ENCODE data around the gene ITGB4.
"Not testable (repeated sequence)": the region's sequence is repeated elsewhere in the genome, so short reads cannot be mapped to it uniquely, and the experiment has no call there.

The ITGB4 gene

DNA sequence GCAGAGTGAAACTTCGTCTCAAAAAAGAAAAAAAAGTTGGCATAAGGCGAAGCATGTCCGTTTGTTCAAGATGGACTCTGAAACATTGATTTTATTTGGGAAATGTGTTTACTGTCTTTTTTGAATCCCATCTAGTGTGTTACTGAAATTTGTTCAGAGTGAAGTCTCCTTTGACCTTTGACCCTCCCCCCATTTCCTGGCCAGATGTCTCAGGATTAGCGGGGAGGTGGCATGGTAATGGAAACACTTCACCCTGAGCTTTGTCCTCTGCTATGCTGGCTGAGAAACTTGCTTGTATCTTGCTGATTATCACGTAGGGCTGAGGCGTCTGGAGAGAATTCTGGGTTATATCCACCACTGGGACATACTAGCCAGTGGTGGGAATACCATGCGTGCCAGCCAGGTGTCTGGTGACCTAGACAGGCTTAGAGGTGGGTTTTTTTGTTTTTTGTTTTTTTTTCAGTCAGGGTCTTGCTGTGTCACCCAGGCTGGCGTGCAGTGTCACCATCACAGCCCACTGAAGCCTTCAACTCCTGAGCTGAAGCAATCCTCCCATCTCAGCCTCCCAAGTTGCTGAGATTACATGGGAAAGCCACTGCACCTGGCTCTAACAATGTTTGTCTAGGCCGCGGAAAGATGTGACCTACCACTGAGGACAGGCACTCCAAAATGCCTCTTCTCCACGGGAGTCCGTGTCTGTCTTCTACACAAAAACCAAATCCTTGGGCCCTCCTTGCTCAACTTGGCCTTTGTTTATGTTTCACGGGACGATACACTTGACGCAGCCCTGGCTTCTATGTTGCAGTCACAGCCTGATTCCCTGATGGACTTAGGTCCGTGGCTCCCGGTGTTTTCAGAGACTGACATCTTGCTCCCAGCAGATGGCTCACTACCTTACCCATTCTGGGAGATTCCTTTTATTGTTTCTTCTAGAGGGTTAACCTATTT is 50.3 kb downstream of the ITGB4 start:
- Mint-ChIP-seq H3K4me1 (ENCODE audit: low read depth) (peaks cover 14% of the 10 kb centered on the region), H3K27me3 (peaks cover 2% of the 10 kb centered on the region), H3K36me3 (ENCODE audit: low read depth) (peaks cover 24% of the 10 kb centered on the region), H3K27ac (no peak overlapping the region), H3K9me3 (no peaks in the 10 kb centered on the region), H3K4me3 (no peak overlapping the region)
- intact Hi-C loops (cut with micrococcal nuclease) = no loop called here

DNA sequence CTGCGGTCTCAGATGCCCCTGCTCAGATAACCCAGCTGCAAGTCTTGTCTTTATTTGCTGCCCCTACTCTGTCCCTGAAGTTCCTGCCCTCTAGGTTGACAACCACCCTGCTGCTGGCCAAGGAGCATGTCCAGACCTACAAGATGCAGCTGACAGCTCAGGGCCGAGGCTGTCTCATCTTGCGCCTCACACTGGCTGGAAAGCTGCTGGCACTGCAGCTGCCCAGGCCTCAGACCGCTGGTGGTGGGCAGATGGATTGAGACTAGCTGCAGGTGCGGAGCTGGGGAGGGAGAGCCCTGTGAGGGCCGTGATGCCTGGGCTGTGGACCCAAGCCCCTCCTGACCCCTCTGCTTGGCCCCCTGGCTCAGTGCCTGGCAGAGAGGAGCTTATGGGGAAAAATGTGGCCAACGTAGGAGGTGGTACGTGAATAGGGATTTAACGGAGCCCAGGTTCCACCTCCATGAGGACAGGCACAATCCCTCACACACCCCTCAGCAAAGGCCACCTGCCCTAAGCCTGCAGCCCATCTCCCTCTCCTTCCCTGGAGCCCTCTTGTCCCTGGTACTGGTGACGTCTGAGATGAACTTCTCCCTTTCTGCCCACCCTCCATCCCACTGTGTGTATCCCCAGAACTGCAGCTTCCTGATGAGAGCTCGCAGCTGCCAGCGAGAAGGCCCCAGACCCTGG is 52.0 kb downstream of the ITGB4 start:
- Mint-ChIP-seq H3K4me1 (ENCODE audit: low read depth) (peaks cover 20% of the 10 kb centered on the region), H3K36me3 (ENCODE audit: low read depth) (peaks cover 40% of the 10 kb centered on the region), H3K9me3 (no peaks in the 10 kb centered on the region), H3K27me3 (no peaks in the 10 kb centered on the region), H3K27ac (no peak overlapping the region), H3K4me3 (no peak overlapping the region)
- intact Hi-C loops (cut with micrococcal nuclease) = no loop called here

- no peak overlapping the region for H3K4me3 Mint-ChIP-seq
- H3K9me3 Mint-ChIP-seq = no peaks in the 10 kb centered on the region
- H3K36me3 Mint-ChIP-seq (ENCODE audit: low read depth) = peaks cover 47% of the 10 kb centered on the region
- no peak overlapping the region for H3K27ac Mint-ChIP-seq
- H3K27me3 Mint-ChIP-seq = no peaks in the 10 kb centered on the region
- peaks cover 20% of the 10 kb centered on the region for H3K4me1 Mint-ChIP-seq (ENCODE audit: low read depth)
- intact Hi-C loops (cut with micrococcal nuclease) = no loop called here
Observed at GRCh38 chr17:75773808-75774470, 52.7 kb downstream of the ITGB4 start.

DNA sequence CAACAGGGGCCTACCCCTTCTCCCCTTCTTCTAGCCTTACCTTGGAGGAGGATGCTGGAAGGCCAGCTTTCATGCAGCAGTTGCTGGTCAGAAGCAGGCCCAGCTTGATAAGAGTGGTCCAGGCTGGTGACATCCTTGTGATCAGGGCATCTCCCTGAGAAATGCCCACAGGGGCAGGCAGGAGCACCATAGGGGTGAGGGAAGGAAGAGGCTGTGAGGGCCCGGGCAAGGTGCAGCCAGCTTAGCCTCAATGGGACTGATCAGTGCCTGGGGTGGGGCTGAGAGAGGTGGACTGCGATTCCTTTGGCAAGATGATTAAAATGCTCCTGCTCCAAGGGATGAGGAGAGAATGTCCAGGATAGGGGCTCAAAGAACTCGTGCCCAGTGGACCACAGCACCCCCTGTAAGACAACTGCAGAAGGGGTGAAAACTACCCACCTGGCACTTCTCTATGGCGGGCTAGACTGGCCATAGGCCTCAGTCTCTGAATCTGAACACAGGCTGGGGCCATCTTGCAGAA is 53.3 kb downstream of the ITGB4 start:
- no peaks in the 10 kb centered on the region for H3K27me3 Mint-ChIP-seq
- intact Hi-C loops (cut with micrococcal nuclease) = no loop called here
- H3K9me3 Mint-ChIP-seq = no peaks in the 10 kb centered on the region
- H3K4me1 Mint-ChIP-seq (ENCODE audit: low read depth) = peaks cover 20% of the 10 kb centered on the region
- no peak overlapping the region for H3K27ac Mint-ChIP-seq
- peaks cover 53% of the 10 kb centered on the region for H3K36me3 Mint-ChIP-seq (ENCODE audit: low read depth)
- no peak overlapping the region for H3K4me3 Mint-ChIP-seq

GRCh38 chr17:75774991-75775668 is 53.9 kb downstream of the ITGB4 start:
- intact Hi-C loops (cut with micrococcal nuclease) = no loop called here
- Mint-ChIP-seq H3K4me1 (ENCODE audit: low read depth) (peaks cover 20% of the 10 kb centered on the region), H3K36me3 (ENCODE audit: low read depth) (peaks cover 57% of the 10 kb centered on the region), H3K27ac (peak overlapping the region; percentile 68), H3K9me3 (no peaks in the 10 kb centered on the region), H3K4me3 (no peak overlapping the region), H3K27me3 (no peaks in the 10 kb centered on the region)

DNA sequence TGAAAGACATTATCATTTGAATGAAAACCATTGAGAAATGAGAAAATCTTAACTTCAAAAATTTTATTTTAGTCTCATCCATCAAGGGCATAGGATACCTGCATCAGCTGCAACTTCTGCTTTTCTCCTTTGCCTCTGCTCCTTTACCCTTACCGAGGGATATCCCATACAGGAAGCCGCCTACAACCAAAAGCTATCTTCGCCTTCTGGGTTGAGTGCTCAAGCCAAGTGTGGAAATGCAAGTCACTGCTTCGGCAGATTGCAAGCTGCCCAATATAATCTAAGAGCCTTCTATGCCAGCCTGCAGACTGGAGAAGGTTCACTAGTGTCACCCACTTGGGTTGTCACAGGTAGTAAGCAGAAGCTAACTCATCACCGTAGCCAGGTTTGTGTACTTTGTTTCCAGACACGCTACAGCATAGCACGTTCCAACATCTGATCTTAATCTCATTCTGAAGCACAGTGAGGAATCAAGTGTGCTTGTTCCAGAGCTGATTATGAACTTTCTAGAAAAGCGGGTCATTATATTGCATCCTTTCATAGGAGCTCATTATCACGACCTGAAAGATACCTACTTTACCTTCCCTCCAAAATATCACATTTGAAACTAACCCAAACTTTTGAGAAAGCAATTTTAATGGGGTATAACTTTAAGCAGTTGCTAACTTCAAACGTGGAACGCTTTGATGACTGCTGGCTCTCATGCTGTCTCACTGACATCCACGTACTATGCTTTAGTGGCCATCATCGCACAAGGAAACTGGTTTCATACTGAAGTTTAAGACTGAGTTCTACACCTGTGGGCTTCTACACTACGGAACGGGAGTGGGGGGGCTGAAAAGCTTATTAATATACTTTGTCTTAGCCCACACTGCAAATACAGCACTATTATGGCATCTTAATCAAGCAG is 55.4 kb downstream of the ITGB4 start:
- intact Hi-C loops (cut with micrococcal nuclease) = no loop called here
- H3K4me1 Mint-ChIP-seq (ENCODE audit: low read depth) = peaks cover 20% of the 10 kb centered on the region
- no peaks in the 10 kb centered on the region for H3K27me3 Mint-ChIP-seq
- H3K9me3 Mint-ChIP-seq = no peaks in the 10 kb centered on the region
- peaks cover 57% of the 10 kb centered on the region for H3K36me3 Mint-ChIP-seq (ENCODE audit: low read depth)
- H3K27ac Mint-ChIP-seq = peak overlapping the region; percentile 68
- peak overlapping the region; percentile 67 for H3K4me3 Mint-ChIP-seq

DNA sequence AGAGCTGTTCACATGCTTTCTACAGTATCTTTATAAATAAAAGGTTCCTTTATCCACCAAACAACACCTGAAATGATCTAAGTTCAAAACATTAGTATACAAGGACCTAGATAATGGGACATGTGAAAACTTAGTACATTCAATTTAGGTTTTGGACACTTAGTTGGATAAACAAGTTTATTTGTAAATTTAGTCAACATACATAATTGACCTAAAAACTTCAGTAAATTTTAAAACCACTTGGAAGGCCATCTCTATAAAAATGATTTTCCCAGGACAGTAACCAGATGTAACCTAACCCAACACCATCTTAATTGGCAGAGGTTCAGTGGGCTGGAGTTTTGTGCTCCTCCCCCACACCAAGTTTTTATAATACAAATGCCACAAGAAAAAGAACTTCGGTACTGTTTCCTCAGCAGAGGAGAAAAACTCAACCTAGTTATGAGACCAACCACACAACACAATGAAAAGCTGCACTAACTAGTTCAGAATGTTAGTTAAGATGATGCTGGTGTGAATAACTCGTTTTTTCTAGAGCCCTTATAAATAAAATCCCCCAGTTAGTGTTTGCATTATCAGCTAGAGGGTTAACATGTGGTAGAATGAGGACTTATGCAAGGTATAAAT is 56.1 kb downstream of the ITGB4 start:
- H3K36me3 Mint-ChIP-seq (ENCODE audit: low read depth) = peaks cover 57% of the 10 kb centered on the region
- intact Hi-C loops (cut with micrococcal nuclease) = no loop called here
- H3K27me3 Mint-ChIP-seq = no peaks in the 10 kb centered on the region
- no peaks in the 10 kb centered on the region for H3K9me3 Mint-ChIP-seq
- H3K27ac Mint-ChIP-seq = peak overlapping the region; percentile 95
- peaks cover 20% of the 10 kb centered on the region for H3K4me1 Mint-ChIP-seq (ENCODE audit: low read depth)
- H3K4me3 Mint-ChIP-seq = peak overlapping the region; percentile 67

- Mint-ChIP-seq H3K27ac (peak overlapping the region; percentile 95), H3K4me3 (peak overlapping the region; percentile 86), H3K36me3 (ENCODE audit: low read depth) (peaks cover 57% of the 10 kb centered on the region), H3K4me1 (ENCODE audit: low read depth) (peaks cover 23% of the 10 kb centered on the region)
- H3K9me3 Mint-ChIP-seq; intact Hi-C loops (cut with micrococcal nuclease); H3K27me3 Mint-ChIP-seq: not testable (repeated sequence)
Observed at GRCh38 chr17:75778066-75778860, 57.0 kb downstream of the ITGB4 start.

DNA sequence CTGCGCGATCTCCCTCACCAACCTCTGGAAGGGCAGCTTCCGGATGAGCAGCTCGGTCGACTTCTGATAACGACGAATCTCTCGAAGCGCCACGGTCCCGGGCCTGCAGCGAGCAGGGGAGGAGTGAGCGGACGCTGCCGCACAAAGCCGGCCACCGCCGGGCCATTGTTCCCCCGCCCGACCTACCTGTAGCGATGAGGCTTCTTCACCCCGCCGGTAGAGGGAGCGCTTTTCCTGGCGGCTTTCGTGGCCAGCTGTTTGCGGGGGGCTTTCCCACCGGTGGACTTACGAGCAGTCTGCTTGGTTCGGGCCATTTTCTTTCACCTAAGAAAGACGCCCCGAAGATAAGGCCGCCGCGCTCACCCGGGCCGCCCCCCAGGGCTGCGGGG is 57.6 kb downstream of the ITGB4 start:
- Mint-ChIP-seq H3K9me3 (no peaks in the 10 kb centered on the region), H3K4me1 (ENCODE audit: low read depth) (peaks cover 29% of the 10 kb centered on the region), H3K27ac (peak overlapping the region; percentile 95), H3K4me3 (peak overlapping the region; percentile 86), H3K27me3 (no peaks in the 10 kb centered on the region), H3K36me3 (ENCODE audit: low read depth) (peaks cover 57% of the 10 kb centered on the region)
- intact Hi-C loops (cut with micrococcal nuclease) = no loop called here

DNA sequence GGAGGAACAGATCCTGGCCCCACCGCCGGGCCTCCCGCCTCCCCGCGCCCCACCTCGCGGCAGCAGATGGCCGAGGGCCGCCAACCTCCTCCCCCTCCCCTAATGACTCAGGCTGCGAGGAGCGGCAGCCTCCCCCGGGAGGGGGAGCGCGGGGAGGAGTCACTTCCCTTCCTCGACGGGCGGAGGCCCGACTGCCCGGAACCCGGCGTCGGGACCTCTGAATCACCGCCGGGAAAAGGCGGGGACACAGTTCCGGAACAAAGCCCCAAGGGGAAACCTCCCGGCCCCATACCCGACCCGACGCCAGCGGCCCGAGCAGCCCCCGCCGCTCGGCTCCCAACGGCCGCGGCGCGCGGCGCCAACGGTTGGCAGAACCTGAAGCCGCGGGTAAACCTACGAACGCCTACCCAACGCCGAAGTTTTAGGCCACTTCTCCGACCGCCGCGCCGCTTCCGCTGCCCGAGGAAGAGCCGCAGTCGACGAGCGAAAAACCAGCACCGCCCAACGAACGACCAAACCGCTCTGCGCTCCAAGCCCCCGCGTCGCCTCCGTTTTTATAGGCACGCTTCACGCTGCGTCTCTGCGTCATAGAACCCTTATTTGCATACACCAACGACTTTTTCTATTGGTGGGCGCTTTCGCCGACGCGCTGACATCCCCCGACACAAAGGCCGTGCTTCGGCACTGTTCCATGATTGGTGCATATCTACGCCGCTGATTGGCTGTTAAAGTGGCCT is 58.2 kb downstream of the ITGB4 start:
- H3K27me3 Mint-ChIP-seq = no peaks in the 10 kb centered on the region
- H3K27ac Mint-ChIP-seq = peak overlapping the region; percentile 95
- H3K4me1 Mint-ChIP-seq (ENCODE audit: low read depth) = peaks cover 30% of the 10 kb centered on the region
- intact Hi-C loops (cut with micrococcal nuclease) = no loop called here
- peak overlapping the region; percentile 86 for H3K4me3 Mint-ChIP-seq
- H3K9me3 Mint-ChIP-seq = no peaks in the 10 kb centered on the region
- peaks cover 54% of the 10 kb centered on the region for H3K36me3 Mint-ChIP-seq (ENCODE audit: low read depth)

GRCh38 chr17:75779987-75780889 is 59.0 kb downstream of the ITGB4 start:
- intact Hi-C loops (cut with micrococcal nuclease) = no loop called here
- H3K27ac Mint-ChIP-seq = peak overlapping the region; percentile 95

More at GRCh38 chr17:75779987-75780889, 59.0 kb downstream of the ITGB4 start:
- Mint-ChIP-seq H3K36me3 (ENCODE audit: low read depth) (peaks cover 51% of the 10 kb centered on the region), H3K4me3 (peak overlapping the region; percentile 13), H3K4me1 (ENCODE audit: low read depth) (peaks cover 29% of the 10 kb centered on the region), H3K9me3 (no peaks in the 10 kb centered on the region), H3K27me3 (no peaks in the 10 kb centered on the region)

Measured in dendritic cell treated with granulocyte-macrophage colony-stimulating factor and Interleukin-4, amounts not matched to agents 40 ng/mL and 50 ng/mL, for 4 days (primary cell).